Bronchial epithelial cell (primary cell): Measurements from ENCODE around the gene S100A11. TPM values are rescaled to one million over a fixed set of nuclear protein-coding genes. Genes with fewer than 3 reads are reported as not detected.

ENCODE experiments used
- DNase-seq: peaks from one replicate; pipeline ENCODE4 v3.0.0-alpha.2; 2010; ENCODE audit warnings: low read depth
- FAIRE-seq: peaks from 2 replicates; lab custom pipeline; 2011; peaks lifted over from hg19 to GRCh38; lab: Jason Lieb, UNC
- H3K27me3 ChIP-seq: 2 replicates; pipeline ENCODE4 v1.5.1; 2011; ENCODE audit warnings: low read length; ENCODE audit not compliant: control insufficient read depth, insufficient read depth
- H3K36me3 ChIP-seq: 2 replicates; pipeline ENCODE4 v1.5.1; 2011; ENCODE audit warnings: low read length; ENCODE audit not compliant: control insufficient read depth, insufficient read depth
- H3K4me3 ChIP-seq: 2 replicates; pipeline ENCODE4 v1.5.1; 2011; ENCODE audit warnings: mild to moderate bottlenecking, low read depth, low read length, control low read depth
- CTCF ChIP-seq: IDR thresholded peaks from 2 replicates; pipeline ENCODE4 v1.5.1; 2011; ENCODE audit warnings: mild to moderate bottlenecking, moderate library complexity, low read length, control low read depth, inconsistent platforms; ENCODE audit not compliant: insufficient read depth, severe bottlenecking
- total RNA-seq: library from RNA; depleted of rRNA; stranded (reverse); fragments of >200 nt; gene quantifications from 2 replicates; pipeline ENCODE4 v1.2.1, GENCODE V29; 2014

S100A11 gene
- total RNA-seq, 1 donor from 2014 or later = 58.7 TPM

GRCh38 chr1:152018537-152018936 lies 18.3 kb downstream of the S100A11 start:
- peak; percentile 45 for TF ChIP-seq CTCF
- no peak overlapping the region for H3K4me3 ChIP-seq
- H3K27me3 ChIP-seq = no peaks in the 10 kb centered on the region
- H3K36me3 ChIP-seq = no peaks in the 10 kb centered on the region
- FAIRE-seq (no peak), DNase-seq (no peak)

- no peak overlapping the region for H3K4me3 ChIP-seq
- no peaks in the 10 kb centered on the region for H3K36me3 ChIP-seq
- FAIRE-seq = no peak
- no peak for DNase-seq
- TF ChIP-seq CTCF = no peak
- no peaks in the 10 kb centered on the region for H3K27me3 ChIP-seq
These were observed 21.0 kb downstream of the S100A11 start for GRCh38 chr1:152015766-152016165.

DNA sequence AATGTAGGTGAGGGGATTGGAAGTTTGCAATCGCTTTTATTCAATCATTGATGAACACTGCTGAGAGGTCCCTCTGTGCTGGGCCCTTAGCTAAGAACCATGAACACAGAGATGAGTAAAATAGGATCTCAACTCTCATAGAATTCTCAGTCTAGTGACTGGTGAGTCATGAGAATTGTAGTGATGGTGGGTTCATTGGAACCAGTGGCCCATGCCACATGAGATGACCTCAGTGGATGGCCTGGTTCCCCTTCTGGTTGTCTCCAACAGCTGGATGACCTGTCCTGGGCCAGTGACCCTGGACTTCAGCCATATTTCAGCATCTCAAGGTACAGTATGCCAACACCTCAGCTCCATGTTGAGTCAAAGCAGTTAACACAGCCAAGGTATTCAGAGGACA lies 21.9 kb downstream of the S100A11 start:
- no peak overlapping the region for H3K4me3 ChIP-seq
- DNase-seq (no peak), FAIRE-seq (no peak)
- H3K36me3 ChIP-seq = no peaks in the 10 kb centered on the region
- no peak for TF ChIP-seq CTCF
- H3K27me3 ChIP-seq = no peaks in the 10 kb centered on the region

DNA sequence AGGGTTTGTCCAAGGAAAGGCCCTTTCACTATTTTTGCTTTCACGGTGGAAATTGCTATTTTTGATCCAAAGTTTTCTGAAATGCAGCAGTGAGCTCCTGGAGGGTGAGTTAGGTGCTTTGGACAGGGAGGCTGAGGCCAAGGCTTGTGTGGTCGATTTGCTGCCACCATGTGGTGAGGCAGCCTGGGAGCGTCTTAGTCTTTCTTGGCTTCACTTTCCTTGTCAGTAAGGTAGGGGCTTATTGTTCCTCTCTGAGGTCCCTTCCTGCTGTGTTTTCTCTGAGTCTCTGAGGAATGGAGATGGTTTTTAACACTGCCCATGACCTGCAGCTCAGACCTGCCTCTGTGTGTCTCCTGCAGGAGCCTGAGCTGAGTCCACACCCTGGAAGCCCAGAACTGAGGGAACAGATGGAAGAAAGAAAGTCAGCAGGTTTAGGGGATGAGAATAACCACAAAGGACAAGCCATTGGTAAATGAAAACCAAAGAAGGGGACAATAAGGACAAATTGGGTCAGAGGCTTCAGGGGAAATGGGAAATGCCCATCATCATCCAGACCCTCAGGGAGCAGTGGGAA lies 23.1 kb downstream of the S100A11 start:
- no peak for FAIRE-seq
- Histone ChIP-seq H3K27me3 (no peaks in the 10 kb centered on the region), H3K4me3 (no peak overlapping the region), H3K36me3 (no peaks in the 10 kb centered on the region)
- DNase-seq = peak; percentile 56
- TF ChIP-seq CTCF = peak; percentile 90

DNA sequence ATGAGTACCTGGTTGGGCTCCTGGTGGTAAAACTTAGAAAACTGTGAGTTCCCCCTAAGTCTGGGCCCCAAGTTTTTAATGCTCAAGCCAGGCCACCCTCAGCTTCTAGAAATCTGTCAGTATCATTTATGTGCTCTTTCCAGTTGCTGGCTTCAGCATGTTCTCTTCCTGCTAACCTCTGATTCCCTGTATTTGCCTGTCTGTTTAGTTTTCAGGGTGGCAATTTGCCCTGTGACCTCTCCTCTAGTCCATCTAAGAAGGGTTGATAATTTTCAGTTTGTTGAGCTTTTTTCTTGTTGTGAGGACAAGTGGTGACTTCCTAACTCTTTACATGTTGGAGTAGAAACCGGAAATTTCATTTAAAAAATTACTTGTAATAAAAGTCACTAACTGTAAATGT lies 27.1 kb downstream of the S100A11 start:
- H3K36me3 ChIP-seq = no peaks in the 10 kb centered on the region
- DNase-seq (no peak), FAIRE-seq (no peak)
- H3K27me3 ChIP-seq = no peaks in the 10 kb centered on the region
- no peak overlapping the region for H3K4me3 ChIP-seq
- TF ChIP-seq CTCF = no peak

DNA sequence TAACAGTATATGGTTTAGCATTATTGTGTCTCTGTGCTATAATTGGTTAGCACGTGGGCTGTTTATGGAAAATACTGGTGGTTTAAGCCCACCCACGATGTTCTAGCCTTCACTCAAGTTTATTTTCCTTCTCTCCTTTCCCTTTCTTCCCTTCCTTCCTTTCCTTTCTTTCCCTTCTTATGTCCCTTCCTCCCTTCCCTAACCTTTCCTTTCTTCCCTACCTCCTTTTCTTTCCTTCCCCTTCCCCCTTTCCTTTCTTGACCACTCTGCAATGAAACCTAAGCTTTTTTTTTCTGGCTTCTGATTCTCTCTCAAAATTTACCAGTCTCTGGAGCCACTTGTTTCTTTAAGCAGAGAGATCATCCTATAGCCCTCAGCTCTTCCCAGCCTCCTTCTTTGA lies 29.8 kb downstream of the S100A11 start:
- FAIRE-seq (no peak), DNase-seq (no peak)
- Histone ChIP-seq H3K4me3 (no peak overlapping the region), H3K36me3 (no peaks in the 10 kb centered on the region), H3K27me3 (no peaks in the 10 kb centered on the region)
- TF ChIP-seq CTCF = no peak
